NT2/D1 (cell line): Measurements from ENCODE around the gene TK1.

Experiments used
- DNase-seq: peaks from one replicate; pipeline ENCODE4 v3.0.0-alpha.2; 2011; ENCODE audit warnings: low read depth, low spot score
- H3K27me3 ChIP-seq: 2 replicates; pipeline ENCODE4 v1.6.0; 2011; ENCODE audit warnings: mild to moderate bottlenecking; ENCODE audit not compliant: insufficient read length, insufficient read depth
- H3K36me3 ChIP-seq: 2 replicates; pipeline ENCODE4 v1.6.1; 2011; ENCODE audit warnings: mild to moderate bottlenecking, low read length, mixed read lengths; ENCODE audit not compliant: insufficient read depth, insufficient read length
- H3K4me1 ChIP-seq: 2 replicates; pipeline ENCODE4 v1.5.1; 2011; ENCODE audit not compliant: insufficient read depth, insufficient read length
- H3K4me3 ChIP-seq: 2 replicates; pipeline ENCODE4 v1.5.1; 2011; ENCODE audit warnings: low read depth; ENCODE audit not compliant: insufficient read length
- H3K9ac ChIP-seq: 2 replicates; pipeline ENCODE4 v1.6.0; 2011; ENCODE audit warnings: low read depth; ENCODE audit not compliant: insufficient read length
- H3K9me3 ChIP-seq: 2 replicates; pipeline ENCODE4 v1.5.1; 2011; ENCODE audit warnings: mild to moderate bottlenecking, low read length; ENCODE audit not compliant: insufficient read depth
- SUZ12 ChIP-seq: IDR thresholded peaks from 2 replicates; pipeline ENCODE4 v1.6.1; 2011; ENCODE audit not compliant: insufficient read length, insufficient read depth; ENCODE audit errors: extremely low read depth
- YY1 ChIP-seq: IDR thresholded peaks from 2 replicates; pipeline ENCODE4 v1.6.1; 2011; ENCODE audit not compliant: insufficient read length, insufficient read depth
- ZNF274 ChIP-seq: IDR thresholded peaks from 2 replicates; pipeline ENCODE4 v1.6.1; 2011; ENCODE audit warnings: mild to moderate bottlenecking, low read depth, low read length

The TK1 gene

DNA sequence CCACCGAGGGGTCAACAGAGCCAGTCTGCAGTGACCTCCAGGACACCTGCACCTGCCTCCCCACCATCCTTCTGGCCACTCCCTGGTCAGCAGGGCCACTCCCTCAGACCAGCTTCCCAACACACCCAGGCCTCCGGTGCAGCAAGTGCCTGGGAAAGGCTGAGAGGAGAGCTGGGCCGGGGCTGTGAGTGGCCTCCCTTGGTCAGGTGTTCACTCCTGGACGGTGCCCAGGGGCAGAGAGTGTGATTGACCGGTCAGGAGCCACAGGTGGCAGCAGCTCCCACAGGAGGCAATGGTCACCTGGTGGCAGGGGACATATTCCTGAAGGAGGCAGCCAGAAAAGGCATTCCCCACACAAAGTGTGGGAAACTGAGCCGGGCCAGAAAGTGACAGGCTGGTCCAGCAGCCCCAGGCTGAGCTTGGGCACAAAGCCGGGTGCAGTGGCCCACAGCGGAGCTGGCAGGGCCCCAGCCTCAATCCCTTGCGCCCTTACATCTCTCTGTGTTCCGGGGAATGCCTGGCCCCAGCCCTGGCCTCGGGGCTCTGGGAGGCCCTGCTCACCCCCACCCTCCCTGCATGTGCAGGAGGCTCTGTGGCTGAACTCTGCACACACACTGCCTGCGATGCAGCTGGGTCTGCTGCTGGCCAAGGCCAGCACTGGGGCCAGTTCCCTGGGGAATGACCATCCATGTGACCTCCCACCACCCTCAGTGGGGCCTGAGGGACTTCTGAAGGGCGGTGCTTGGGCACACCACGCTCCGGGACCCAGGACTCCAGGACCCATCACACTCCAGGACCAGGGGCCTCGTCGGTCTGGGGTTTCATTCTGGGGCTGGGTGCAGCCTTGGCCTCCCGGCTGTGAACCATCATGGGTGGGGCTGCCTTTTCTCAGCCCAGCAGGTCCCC, 41.9 kb downstream of the TK1 start:
- H3K9me3 ChIP-seq = no peaks in the 10 kb centered on the region
- peaks cover 2% of the 10 kb centered on the region for H3K27me3 ChIP-seq
- H3K36me3 ChIP-seq = no peaks in the 10 kb centered on the region
- DNase-seq = no peak
- no peak for TF ChIP-seq YY1
- no peak for TF ChIP-seq SUZ12
- no peak for TF ChIP-seq ZNF274
- peak overlapping the region; percentile 46 for H3K9ac ChIP-seq
- H3K4me3 ChIP-seq = no peak overlapping the region
- peaks cover 24% of the 10 kb centered on the region for H3K4me1 ChIP-seq

DNA sequence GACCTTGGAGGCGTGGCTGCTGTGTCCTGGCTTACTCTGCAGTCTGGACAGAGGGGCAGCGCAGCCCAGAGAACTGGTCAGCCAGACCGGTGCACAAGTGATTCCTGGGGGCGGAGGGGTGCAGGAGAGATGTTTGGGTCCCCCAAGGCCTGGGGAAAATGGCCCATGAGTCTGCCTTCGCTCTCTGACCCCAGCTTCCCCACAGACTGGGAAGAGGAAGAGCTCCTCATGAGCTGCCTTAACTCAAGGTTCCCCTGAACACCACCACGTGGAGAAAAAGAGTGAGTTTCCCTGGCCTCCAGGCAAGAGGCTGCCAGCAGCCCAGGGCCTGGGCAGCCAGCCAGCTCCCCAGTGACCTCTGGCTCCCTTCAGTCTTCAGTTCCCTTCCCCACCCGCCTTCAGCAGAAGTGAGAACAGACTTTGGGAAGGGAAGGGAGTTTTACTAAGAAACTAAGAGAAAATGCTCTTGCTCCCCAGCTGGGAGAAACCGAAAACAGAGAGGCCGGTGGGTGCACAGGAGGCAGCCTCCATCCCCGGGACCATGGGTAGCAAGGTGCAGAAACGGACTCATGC, 42.6 kb downstream of the TK1 start:
- Histone ChIP-seq H3K9me3 (no peaks in the 10 kb centered on the region), H3K4me3 (no peak overlapping the region), H3K36me3 (no peaks in the 10 kb centered on the region), H3K9ac (peak overlapping the region; percentile 51), H3K4me1 (peaks cover 24% of the 10 kb centered on the region), H3K27me3 (peaks cover 2% of the 10 kb centered on the region)
- TF ChIP-seq ZNF274 (no peak), YY1 (no peak), SUZ12 (no peak)
- DNase-seq = no peak

GRCh38 chr17:78143214-78144146, 43.4 kb downstream of the TK1 start:
- peaks cover 2% of the 10 kb centered on the region for H3K27me3 ChIP-seq
- TF ChIP-seq YY1 (no peak), ZNF274 (no peak), SUZ12 (no peak)
- DNase-seq = no peak
- H3K4me1 ChIP-seq = peaks cover 22% of the 10 kb centered on the region
- H3K9me3 ChIP-seq = no peaks in the 10 kb centered on the region
- H3K4me3 ChIP-seq = no peak overlapping the region
- no peaks in the 10 kb centered on the region for H3K36me3 ChIP-seq
- H3K9ac ChIP-seq = no peak overlapping the region

- no peak for TF ChIP-seq SUZ12
- TF ChIP-seq YY1 = no peak
- TF ChIP-seq ZNF274 = no peak
- no peaks in the 10 kb centered on the region for H3K9me3 ChIP-seq
- H3K4me3 ChIP-seq = no peak overlapping the region
- H3K27me3 ChIP-seq = peaks cover 2% of the 10 kb centered on the region
- peaks cover 27% of the 10 kb centered on the region for H3K4me1 ChIP-seq
- no peaks in the 10 kb centered on the region for H3K36me3 ChIP-seq
- H3K9ac ChIP-seq = no peak overlapping the region
- DNase-seq = no peak
Measured at GRCh38 chr17:78142119-78142861, 44.6 kb downstream of the TK1 start.

DNA sequence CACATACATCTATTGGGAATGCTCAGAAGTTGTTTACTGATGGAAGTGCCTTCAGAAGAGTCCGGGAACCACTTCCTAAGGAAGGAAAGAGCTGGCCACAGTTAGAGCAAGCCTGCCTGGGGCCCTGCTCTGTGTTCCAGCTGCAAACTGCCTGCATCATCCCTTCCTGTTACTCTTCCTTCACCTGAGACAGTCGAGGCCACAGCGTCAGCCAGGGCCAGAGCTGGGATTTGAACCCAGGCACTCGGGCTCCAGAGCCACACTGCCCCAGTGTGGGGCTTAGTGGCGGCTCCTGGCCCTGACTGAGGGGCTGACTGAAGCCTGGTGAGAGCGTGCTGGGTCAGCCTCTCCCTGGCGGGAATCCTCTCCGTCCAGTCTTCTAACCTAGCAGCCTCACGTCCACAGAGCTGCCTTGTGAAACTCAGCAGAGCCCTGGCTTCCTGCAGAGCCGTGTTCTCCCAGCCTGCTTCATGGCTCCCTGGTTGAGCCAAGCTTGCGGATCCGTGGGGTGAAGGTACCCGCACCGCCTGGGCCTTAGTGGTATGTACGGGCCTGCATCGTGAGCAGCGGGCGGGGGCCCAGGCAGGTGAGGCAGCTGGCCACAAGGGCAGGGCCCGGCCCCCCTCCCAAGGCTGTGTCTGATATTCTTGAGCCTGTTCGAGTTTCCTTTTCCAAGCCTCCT, 45.3 kb downstream of the TK1 start:
- no peak for DNase-seq
- peaks cover 2% of the 10 kb centered on the region for H3K27me3 ChIP-seq
- no peak overlapping the region for H3K9ac ChIP-seq
- no peak overlapping the region for H3K4me3 ChIP-seq
- no peaks in the 10 kb centered on the region for H3K9me3 ChIP-seq
- peaks cover 25% of the 10 kb centered on the region for H3K4me1 ChIP-seq
- H3K36me3 ChIP-seq = no peaks in the 10 kb centered on the region
- TF ChIP-seq ZNF274 (no peak), SUZ12 (no peak), YY1 (no peak)
